Omental fat pad (tissue), 4 donors: ENCODE results near the gene RADIL. TPM values are rescaled to one million over a fixed set of nuclear protein-coding genes. Genes with fewer than 3 reads are reported as not detected.

Experiments used
- ATAC-seq: fragments of 150-250 bp; one replicate; pipeline ENCODE4 v1.9.1; 2016; ENCODE audit warnings: mild to moderate bottlenecking, moderate library complexity; ENCODE audit not compliant: low FRiP score
- DNase-seq: peaks from one replicate; pipeline ENCODE4 v3.0.0-alpha.2; 2019; ENCODE audit warnings: low spot score
- CTCF ChIP-seq, 3 donors: fragments of 450-650 bp; IDR thresholded peaks; one replicate each; pipeline ENCODE4 v1.5.1; 2016 to 2017; ENCODE audit warnings: antibody characterized with exemption in 3 of 3, mild to moderate bottlenecking in 3 of 3, moderate library complexity in 2 of 3
- total RNA-seq, 4 donors: library from RNA; depleted of rRNA; stranded (reverse); fragments of >200 nt; gene quantifications; one replicate each; pipeline ENCODE4 v1.1.0, GENCODE V29; 2016

Gene RADIL
- total RNA-seq, 4 donors from 2014 or later: 1.1 to 12.3 (median 4.4) TPM

DNA sequence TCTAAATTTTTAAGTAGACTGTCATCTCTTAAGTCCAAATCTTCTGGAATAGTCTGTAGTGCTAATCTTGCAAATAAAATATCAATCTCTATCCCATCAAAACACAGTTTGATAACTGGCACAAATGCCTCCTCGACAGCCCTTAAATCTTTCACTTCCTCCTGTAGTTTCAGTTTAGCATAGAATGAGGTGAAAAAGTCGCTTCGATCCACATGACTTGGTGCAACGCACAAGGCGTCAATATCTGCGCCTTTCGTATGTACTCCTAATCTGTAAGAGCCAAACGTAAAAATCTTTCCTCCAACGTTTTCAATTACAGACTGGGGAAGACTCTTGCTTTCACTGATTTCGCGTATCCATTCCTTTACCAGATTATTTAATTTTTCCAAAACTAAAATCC is 22.3 kb downstream of the RADIL start:
- DNase-seq: no peak
- ATAC-seq: no peak

GRCh38 chr7:4857189-4857588 is 26.3 kb downstream of the RADIL start:
- TF ChIP-seq CTCF (IDR thresholded peaks at IDR 0.05): no peak
- DNase-seq (no peak), ATAC-seq (no peak)

More for the DNA sequence above, 22.3 kb downstream of the RADIL start:
- no peak for TF ChIP-seq CTCF (IDR thresholded peaks at IDR 0.05)

- TF ChIP-seq CTCF (IDR thresholded peaks at IDR 0.05): no peak
- DNase-seq: no peak
- ATAC-seq: no peak
Measured at GRCh38 chr7:4856336-4857057, 27.0 kb downstream of the RADIL start.

GRCh38 chr7:4854916-4855315 is 28.6 kb downstream of the RADIL start:
- no peak for TF ChIP-seq CTCF (IDR thresholded peaks at IDR 0.05)
- DNase-seq (no peak), ATAC-seq (no peak)

- ATAC-seq (no peak), DNase-seq (no peak)
- no peak for TF ChIP-seq CTCF (IDR thresholded peaks at IDR 0.05)
Measured at GRCh38 chr7:4851459-4852422, 31.8 kb downstream of the RADIL start.

DNA sequence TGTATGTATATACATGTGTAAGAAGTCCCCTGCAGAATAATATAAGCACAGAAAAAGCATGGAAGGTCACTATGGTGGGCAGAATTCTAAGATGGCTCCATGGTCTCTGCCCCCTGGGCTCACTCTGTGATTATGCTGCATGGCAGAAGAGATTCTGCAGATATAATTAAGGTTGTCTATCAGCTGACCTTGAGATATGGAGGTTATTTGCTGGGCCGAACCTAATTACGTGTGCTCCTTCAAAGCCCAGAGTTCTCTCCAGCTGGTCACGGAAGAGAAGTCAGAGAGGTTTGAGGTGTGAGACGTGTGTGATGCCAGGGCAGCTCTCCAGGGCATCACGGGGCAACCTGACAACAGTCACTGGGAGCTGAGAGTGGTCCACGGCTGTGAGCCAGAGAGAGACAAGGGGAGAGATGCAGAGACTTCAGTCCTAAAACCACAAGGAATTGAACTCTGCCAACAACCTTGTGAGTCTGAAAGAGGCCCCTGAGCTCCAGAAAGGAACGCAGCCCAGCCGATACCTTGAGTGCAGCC is 33.2 kb downstream of the RADIL start:
- no peak for ATAC-seq
- no peak for DNase-seq

More for the DNA sequence above, 33.2 kb downstream of the RADIL start:
- no peak for TF ChIP-seq CTCF (IDR thresholded peaks at IDR 0.05)
